GM12874 (cell line): ENCODE data around the gene ZNF202.

ENCODE experiments used
- CTCF ChIP-seq: IDR thresholded peaks from 2 replicates; pipeline ENCODE4 v1.5.1; 2011; ENCODE audit warnings: low read depth, mild to moderate bottlenecking, control low read depth, low read length, moderate library complexity; ENCODE audit not compliant: insufficient read depth

The ZNF202 gene

DNA sequence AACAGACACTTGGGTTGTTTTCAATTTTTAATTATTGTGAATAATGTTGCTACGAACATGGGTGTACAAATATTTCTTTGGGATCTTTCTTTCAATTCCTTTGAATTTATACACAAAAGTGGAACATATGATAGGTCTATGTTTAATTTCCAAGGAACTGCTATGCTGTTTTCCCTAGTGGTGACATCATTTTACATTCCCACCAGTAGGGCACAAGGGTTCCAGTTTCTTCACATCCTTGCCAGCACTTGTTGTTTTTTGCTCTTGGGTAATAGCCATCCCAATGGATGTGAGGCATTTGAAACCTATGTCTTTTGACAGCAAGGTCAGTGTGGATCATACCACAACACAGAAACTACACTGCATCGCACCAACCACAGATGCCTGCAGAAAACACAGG lies 45.3 kb downstream of the ZNF202 start:
- TF ChIP-seq CTCF = no peak

DNA sequence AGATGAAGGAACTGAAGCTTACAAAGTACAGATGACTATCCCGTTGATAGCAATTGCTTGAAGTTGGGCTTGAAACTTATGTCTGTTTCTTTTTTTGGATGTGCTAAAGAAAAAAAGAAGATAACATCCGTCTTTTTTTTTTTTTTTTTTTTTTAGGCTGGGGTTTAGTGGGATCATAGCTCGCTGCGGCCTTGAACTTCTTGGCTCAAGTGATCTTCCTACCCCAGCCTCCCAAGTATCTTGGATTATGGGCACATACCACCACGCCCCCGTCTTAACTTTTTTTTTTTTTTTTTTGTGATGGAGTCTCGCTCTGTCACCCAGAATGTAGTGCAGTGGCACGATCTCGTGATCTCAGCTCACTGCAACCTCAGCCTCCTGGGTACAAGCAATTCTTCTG lies 46.2 kb downstream of the ZNF202 start:
- no peak for TF ChIP-seq CTCF

GRCh38 chr11:123694551-123694950 lies 46.9 kb downstream of the ZNF202 start:
- TF ChIP-seq CTCF = no peak

DNA sequence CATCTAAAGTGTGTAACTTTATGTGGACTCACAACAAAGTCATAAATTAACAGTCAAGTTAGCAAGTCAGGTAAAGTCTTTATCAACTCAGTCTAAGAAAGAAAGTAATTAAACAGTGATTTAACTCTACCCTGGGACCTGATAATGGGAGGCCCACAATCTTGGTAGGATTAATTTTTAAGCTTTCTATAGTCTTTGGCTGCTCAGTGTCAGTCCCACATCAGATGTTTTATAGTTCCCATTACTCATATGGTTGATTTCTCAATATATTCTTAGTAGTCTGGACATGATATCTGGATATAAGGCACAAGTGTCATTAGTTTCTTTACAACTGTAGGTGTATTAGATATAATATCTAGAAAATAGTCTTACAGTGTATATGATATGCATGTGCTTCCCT lies 48.5 kb downstream of the ZNF202 start:
- TF ChIP-seq CTCF = no peak

- TF ChIP-seq CTCF = no peak
Measured at GRCh38 chr11:123690485-123690884, 51.0 kb downstream of the ZNF202 start.

DNA sequence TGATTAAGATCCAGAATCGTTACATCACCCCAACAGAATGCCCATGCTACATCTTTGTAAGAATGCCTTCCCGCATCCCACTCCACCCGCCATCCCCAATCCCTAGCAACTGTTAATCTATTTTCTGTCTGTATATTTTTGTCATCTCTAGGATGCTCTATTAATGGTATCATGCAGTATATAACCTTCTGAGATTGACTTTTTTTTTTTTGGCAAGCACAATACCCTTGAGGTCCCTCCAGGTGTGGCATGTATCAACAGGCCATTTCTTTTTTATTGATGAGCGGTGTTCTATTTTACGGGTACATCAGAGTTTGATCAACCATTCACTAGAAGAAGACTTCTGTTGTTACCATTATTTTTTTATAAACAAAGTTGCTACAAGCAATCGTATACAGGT lies 56.9 kb downstream of the ZNF202 start:
- no peak for TF ChIP-seq CTCF

- TF ChIP-seq CTCF = no peak
Measured at GRCh38 chr11:123683428-123684170, 57.9 kb downstream of the ZNF202 start.
